Stimulated activated CD4-positive, alpha-beta T cell treated with anti-CD3 and anti-CD28 coated beads, TNF-alpha, amount 100 ng/mL, for 24 hours (primary cell): ENCODE measurements around the gene GRP.
"Not testable (repeated sequence)": the region's sequence is repeated elsewhere in the genome, so short reads cannot be mapped to it uniquely, and the experiment has no call there.

Experiments
- DNase-seq, 3 experiments: peaks; one replicate each; pipeline ENCODE4 v3.0.0-alpha.2; 2020; ENCODE audit warnings: low read depth in 3 of 3

Gene GRP

GRCh38 chr18:59229191-59229590 lies 9.2 kb downstream of the GRP start:
- DNase-seq: no peak

GRCh38 chr18:59229701-59230443 lies 9.9 kb downstream of the GRP start:
- DNase-seq: no peak

GRCh38 chr18:59231114-59231513 lies 11.2 kb downstream of the GRP start:
- no peak for DNase-seq

- DNase-seq: no peak
Measured at GRCh38 chr18:59231877-59232276, 11.9 kb downstream of the GRP start.

- no peak for DNase-seq
Measured at GRCh38 chr18:59232309-59233016, 12.5 kb downstream of the GRP start.

GRCh38 chr18:59233017-59233410 lies 13.1 kb downstream of the GRP start:
- DNase-seq: no peak

GRCh38 chr18:59238385-59238784 lies 18.4 kb downstream of the GRP start:
- DNase-seq: no peak

- no peak for DNase-seq
Measured at GRCh38 chr18:59239642-59240041, 19.7 kb downstream of the GRP start.

- DNase-seq: no peak
Measured at GRCh38 chr18:59242906-59243305, 22.9 kb downstream of the GRP start.

- DNase-seq: no peak
Measured at GRCh38 chr18:59246796-59247195, 26.8 kb downstream of the GRP start.

GRCh38 chr18:59249199-59249774 lies 29.3 kb downstream of the GRP start:
- peak in 1 of 3 experiments; percentile 12 for DNase-seq

GRCh38 chr18:59255491-59255890 lies 35.5 kb downstream of the GRP start:
- not testable (repeated sequence) for DNase-seq

- DNase-seq: not testable (repeated sequence)
Measured at GRCh38 chr18:59261842-59262241, 41.9 kb downstream of the GRP start.

GRCh38 chr18:59262243-59262642 lies 42.3 kb downstream of the GRP start:
- DNase-seq: not testable (repeated sequence)

GRCh38 chr18:59263661-59264060 lies 43.7 kb downstream of the GRP start:
- no peak for DNase-seq

GRCh38 chr18:59264121-59264571 lies 44.2 kb downstream of the GRP start:
- DNase-seq: no peak

GRCh38 chr18:59264651-59265245 lies 44.8 kb downstream of the GRP start:
- no peak for DNase-seq

GRCh38 chr18:59265246-59265973 lies 45.5 kb downstream of the GRP start:
- DNase-seq: peak in 1 of 3 experiments; percentile 51

GRCh38 chr18:59265974-59266369 lies 46.0 kb downstream of the GRP start:
- no peak for DNase-seq

- DNase-seq: no peak
Measured at GRCh38 chr18:59266459-59266858, 46.5 kb downstream of the GRP start.

- DNase-seq: no peak
Measured at GRCh38 chr18:59266886-59267502, 47.0 kb downstream of the GRP start.
